SK-N-SH (cell line): ENCODE measurements around the gene TLN1. TPM values are rescaled to one million over a fixed set of nuclear protein-coding genes. Genes with fewer than 3 reads are reported as not detected.

Experiments
- CTCF ChIA-PET: fragments of 300-600, 350-600 bp; formaldehyde crosslinking; extraction: SDS; loops from one replicate; lab custom pipeline; 2021; lab: Yijun Ruan, JAX
- POLR2A ChIA-PET: fragments of 350-600 bp; sonication (Branson Sonifier 250); formaldehyde crosslinking; extraction: SDS; loops from one replicate; lab custom pipeline; 2020; ENCODE audit warnings: antibody characterized with exemption, inconsistent platforms; lab: Yijun Ruan, JAX
- DNase-seq: peaks from one replicate; pipeline ENCODE4 v3.0.0; 2012
- H2AFZ ChIP-seq: fragments of 200-600 bp; sonication (generic); 2 replicates; pipeline ENCODE4 v1.8.1; 2016; ENCODE audit warnings: antibody characterized with exemption, mild to moderate bottlenecking, low read depth
- H3F3A ChIP-seq: fragments of 200-600 bp; sonication (generic); replicated peaks from 2 replicates; pipeline ENCODE3; 2016; ENCODE audit warnings: antibody characterized with exemption, mild to moderate bottlenecking; ENCODE audit not compliant: insufficient read depth
- H3K27ac ChIP-seq, 2 experiments: fragments of 200-500 bp in 1 of 2; fragments of 200-600 bp in 1 of 2; sonication (Bioruptor generic) in 1 of 2; sonication (generic), shearing (Covaris generic) in 1 of 2; 2 replicates each; pipeline versions ENCODE4 v1.5.1 to v1.6.1; 2014 to 2016; ENCODE audit warnings: low read depth in 2 of 2, inconsistent platforms in 1 of 2, low read length in 1 of 2, mild to moderate bottlenecking in 1 of 2, mixed read lengths in 1 of 2
- H3K27me3 ChIP-seq: fragments of 200-600 bp; sonication (generic), shearing (Covaris generic); 2 replicates; pipeline ENCODE4 v1.6.1; 2016; ENCODE audit warnings: mixed run types; ENCODE audit not compliant: insufficient read depth
- H3K36me3 ChIP-seq, 2 experiments: fragments of 200-500 bp in 1 of 2; fragments of 200-600 bp in 1 of 2; sonication (Bioruptor generic) in 1 of 2; sonication (generic) in 1 of 2; replicated peaks in 1 of 2; 2 replicates each; pipeline versions ENCODE3 to v1.5.1; 2014 to 2016; ENCODE audit warnings: low read length in 1 of 2, mild to moderate bottlenecking in 1 of 2; ENCODE audit not compliant: insufficient read depth in 2 of 2, control insufficient read depth in 1 of 2
- H3K4me1 ChIP-seq, 2 experiments: fragments of 200-500 bp in 1 of 2; fragments of 200-600 bp in 1 of 2; sonication (Bioruptor generic) in 1 of 2; sonication (generic), shearing (Covaris generic) in 1 of 2; 2 replicates each; pipeline versions ENCODE4 v1.5.1 to v1.6.1; 2014 to 2016; ENCODE audit warnings: low read depth in 1 of 2, low read length in 1 of 2, mixed run types in 1 of 2; ENCODE audit not compliant: insufficient read depth in 2 of 2, control insufficient read depth in 1 of 2
- H3K4me2 ChIP-seq: fragments of 200-600 bp; sonication (generic), shearing (Covaris generic); 2 replicates; pipeline ENCODE4 v1.6.1; 2017; ENCODE audit warnings: mixed run types
- H3K4me3 ChIP-seq, 2 experiments: fragments of 200-500 bp in 1 of 2; fragments of 200-600 bp in 1 of 2; sonication (Bioruptor generic) in 1 of 2; sonication (generic), shearing (Covaris generic) in 1 of 2; 2 replicates each; pipeline versions ENCODE4 v1.5.1 to v1.8.1; 2014 to 2016; ENCODE audit warnings: low read depth in 2 of 2, inconsistent platforms in 1 of 2, low read length in 1 of 2, mild to moderate bottlenecking in 1 of 2, mixed read lengths in 1 of 2, moderate library complexity in 1 of 2
- H3K79me2 ChIP-seq: fragments of 200-600 bp; sonication (generic); 2 replicates; pipeline ENCODE4 v1.8.1; 2017; ENCODE audit warnings: mild to moderate bottlenecking; ENCODE audit not compliant: insufficient read depth
- H3K9ac ChIP-seq: fragments of 200-600 bp; sonication (generic); 2 replicates; pipeline ENCODE4 v1.6.1; 2017; ENCODE audit warnings: mixed run types
- H3K9me2 ChIP-seq: fragments of 200-600 bp; sonication (generic); 2 replicates; pipeline ENCODE4 v1.6.1; 2017; ENCODE audit warnings: mixed run types
- H3K9me3 ChIP-seq: fragments of 200-600 bp; sonication (generic); 2 replicates; pipeline ENCODE4 v1.6.1; 2017; ENCODE audit warnings: mixed run types, mild to moderate bottlenecking, moderate library complexity
- H4K20me1 ChIP-seq: fragments of 200-600 bp; sonication (generic); 2 replicates; pipeline ENCODE4 v1.6.1; 2017; ENCODE audit warnings: mild to moderate bottlenecking, mixed run types; ENCODE audit not compliant: insufficient read depth
- CHD2 ChIP-seq: fragments of 150-350 bp; IDR thresholded peaks from 2 replicates; pipeline ENCODE4 v1.6.1; 2018; ENCODE audit warnings: low read length; ENCODE audit not compliant: partially characterized antibody
- ELF1 ChIP-seq: IDR thresholded peaks from 2 replicates; pipeline ENCODE4 v1.4.0; 2012
- FOXJ3 ChIP-seq: sonication (generic); formaldehyde crosslinking; IDR thresholded peaks from 2 replicates; pipeline ENCODE4 v1.5.1; 2020; ENCODE audit warnings: mild to moderate bottlenecking, missing genetic modification reagents
- GABPA ChIP-seq: IDR thresholded peaks from 2 replicates; pipeline ENCODE4 v1.4.0; 2012; ENCODE audit warnings: low read depth, mild to moderate bottlenecking
- GATA2 ChIP-seq: sonication (generic); formaldehyde crosslinking; IDR thresholded peaks from 2 replicates; pipeline ENCODE4 v1.5.0; 2020; ENCODE audit warnings: mild to moderate bottlenecking, missing genetic modification reagents
- IRF3 ChIP-seq: fragments of 150-350 bp; IDR thresholded peaks from 2 replicates; pipeline ENCODE4 v1.6.1; 2016; ENCODE audit warnings: mild to moderate bottlenecking, low read depth, low read length
- MEF2A ChIP-seq: IDR thresholded peaks from 2 replicates; pipeline ENCODE4 v1.4.0; 2012; ENCODE audit warnings: low read depth, borderline replicate concordance
- MXI1 ChIP-seq: IDR thresholded peaks from 2 replicates; pipeline ENCODE4 v1.6.1; 2012; ENCODE audit warnings: mild to moderate bottlenecking, low read depth, low read length, improper control_type of control experiment
- NFIC ChIP-seq: IDR thresholded peaks from 2 replicates; pipeline ENCODE4 v1.4.0; 2012; ENCODE audit warnings: borderline replicate concordance
- POLR2AphosphoS5 ChIP-seq: IDR thresholded peaks from 2 replicates; pipeline ENCODE4 v1.6.1; 2012; ENCODE audit warnings: low read depth, low read length
- RFX5 ChIP-seq: IDR thresholded peaks from 2 replicates; pipeline ENCODE4 v1.6.1; 2012; ENCODE audit warnings: mild to moderate bottlenecking, improper control_type of control experiment, low read length
- SIN3A ChIP-seq: IDR thresholded peaks from 2 replicates; pipeline ENCODE4 v1.6.1; 2012; ENCODE audit warnings: low read depth, mild to moderate bottlenecking, low read length, moderate library complexity, borderline replicate concordance
- SMC3 ChIP-seq: IDR thresholded peaks from 2 replicates; pipeline ENCODE4 v1.6.1; 2012; ENCODE audit warnings: low read depth, low read length, improper control_type of control experiment
- TCF12 ChIP-seq: IDR thresholded peaks from 2 replicates; pipeline ENCODE4 v1.4.0; 2012
- TEAD4 ChIP-seq: IDR thresholded peaks from 2 replicates; pipeline ENCODE4 v1.4.0; 2012; ENCODE audit warnings: mild to moderate bottlenecking, borderline replicate concordance; ENCODE audit not compliant: insufficient read depth
- USF1 ChIP-seq: IDR thresholded peaks from 2 replicates; pipeline ENCODE4 v1.4.0; 2012; ENCODE audit warnings: low read depth, borderline replicate concordance
- YY1 ChIP-seq: IDR thresholded peaks from 2 replicates; pipeline ENCODE4 v1.4.0; 2012; ENCODE audit warnings: low read depth, mild to moderate bottlenecking
- WGBS: methylation state at CpG from one replicate; pipeline ENCODE4 v1.1.6; 2017; ENCODE audit warnings: low lambda C conversion rate; 5-methylcytosine and 5-hydroxymethylcytosine counted together
- polyA plus RNA-seq, 3 experiments: library from polyadenylated mRNA; depleted of rRNA; stranded (reverse); fragments of >200 nt; gene quantifications; 2 replicates each; pipeline ENCODE4 v1.2.3, GENCODE V29; 2012
- TF ChIP-seq, protein P1 (sequence below): IDR thresholded peaks from 2 replicates; pipeline ENCODE4 v1.4.0; 2012; ENCODE audit warnings: low read depth, borderline replicate concordance
- TF ChIP-seq, protein P2 (sequence below): fragments of 200-600 bp; sonication (generic); IDR thresholded peaks from 2 replicates; pipeline ENCODE4 v1.6.1; 2017; ENCODE audit warnings: antibody characterized with exemption, mild to moderate bottlenecking, moderate library complexity
- TF ChIP-seq, protein P3 (sequence below): IDR thresholded peaks from 2 replicates; pipeline ENCODE4 v1.6.1; 2012; ENCODE audit warnings: mild to moderate bottlenecking, low read depth, low read length, moderate library complexity

The TLN1 gene
- polyA plus RNA-seq, 1 of the 3 experiments (the other 2 are of a cell fraction) = 115 TPM

DNA sequence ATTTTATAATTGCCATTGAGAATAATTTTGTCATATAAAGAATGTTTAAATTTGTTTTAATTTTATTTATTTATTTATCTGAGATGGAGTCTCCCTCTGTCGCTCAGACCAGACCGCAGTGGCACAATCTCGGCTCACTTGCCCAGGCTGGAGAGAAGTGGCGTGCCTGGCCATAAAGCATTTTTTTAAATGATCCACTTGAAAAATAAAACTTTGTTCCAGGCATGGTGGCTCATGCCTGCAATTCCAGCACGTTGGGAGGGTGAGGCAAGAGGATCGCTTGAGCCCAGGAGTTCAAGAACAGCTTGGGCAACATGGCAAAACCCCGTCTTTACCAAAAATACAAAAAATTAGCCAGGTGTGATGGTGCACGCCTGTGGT lies 79.2 kb downstream of the TLN1 start:
- Histone ChIP-seq H4K20me1 (no peaks in the 10 kb centered on the region), H3K36me3 (no peaks in the 10 kb centered on the region)
- TF ChIP-seq, protein P1, sequence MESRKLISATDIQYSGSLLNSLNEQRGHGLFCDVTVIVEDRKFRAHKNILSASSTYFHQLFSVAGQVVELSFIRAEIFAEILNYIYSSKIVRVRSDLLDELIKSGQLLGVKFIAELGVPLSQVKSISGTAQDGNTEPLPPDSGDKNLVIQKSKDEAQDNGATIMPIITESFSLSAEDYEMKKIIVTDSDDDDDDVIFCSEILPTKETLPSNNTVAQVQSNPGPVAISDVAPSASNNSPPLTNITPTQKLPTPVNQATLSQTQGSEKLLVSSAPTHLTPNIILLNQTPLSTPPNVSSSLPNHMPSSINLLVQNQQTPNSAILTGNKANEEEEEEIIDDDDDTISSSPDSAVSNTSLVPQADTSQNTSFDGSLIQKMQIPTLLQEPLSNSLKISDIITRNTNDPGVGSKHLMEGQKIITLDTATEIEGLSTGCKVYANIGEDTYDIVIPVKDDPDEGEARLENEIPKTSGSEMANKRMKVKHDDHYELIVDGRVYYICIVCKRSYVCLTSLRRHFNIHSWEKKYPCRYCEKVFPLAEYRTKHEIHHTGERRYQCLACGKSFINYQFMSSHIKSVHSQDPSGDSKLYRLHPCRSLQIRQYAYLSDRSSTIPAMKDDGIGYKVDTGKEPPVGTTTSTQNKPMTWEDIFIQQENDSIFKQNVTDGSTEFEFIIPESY = no peak
- TF ChIP-seq YY1 (no peak), USF1 (no peak), MXI1 (no peak), SMC3 (no peak), CHD2 (no peak), IRF3 (no peak), MEF2A (no peak), TEAD4 (no peak), RFX5 (no peak), NFIC (no peak), SIN3A (no peak), ELF1 (no peak), GABPA (no peak), TCF12 (no peak), GATA2 (CRISPR knock-in tag) (no peak), FOXJ3 (CRISPR knock-in tag) (no peak), POLR2AphosphoS5 (no peak)
- TF ChIP-seq, protein P2, sequence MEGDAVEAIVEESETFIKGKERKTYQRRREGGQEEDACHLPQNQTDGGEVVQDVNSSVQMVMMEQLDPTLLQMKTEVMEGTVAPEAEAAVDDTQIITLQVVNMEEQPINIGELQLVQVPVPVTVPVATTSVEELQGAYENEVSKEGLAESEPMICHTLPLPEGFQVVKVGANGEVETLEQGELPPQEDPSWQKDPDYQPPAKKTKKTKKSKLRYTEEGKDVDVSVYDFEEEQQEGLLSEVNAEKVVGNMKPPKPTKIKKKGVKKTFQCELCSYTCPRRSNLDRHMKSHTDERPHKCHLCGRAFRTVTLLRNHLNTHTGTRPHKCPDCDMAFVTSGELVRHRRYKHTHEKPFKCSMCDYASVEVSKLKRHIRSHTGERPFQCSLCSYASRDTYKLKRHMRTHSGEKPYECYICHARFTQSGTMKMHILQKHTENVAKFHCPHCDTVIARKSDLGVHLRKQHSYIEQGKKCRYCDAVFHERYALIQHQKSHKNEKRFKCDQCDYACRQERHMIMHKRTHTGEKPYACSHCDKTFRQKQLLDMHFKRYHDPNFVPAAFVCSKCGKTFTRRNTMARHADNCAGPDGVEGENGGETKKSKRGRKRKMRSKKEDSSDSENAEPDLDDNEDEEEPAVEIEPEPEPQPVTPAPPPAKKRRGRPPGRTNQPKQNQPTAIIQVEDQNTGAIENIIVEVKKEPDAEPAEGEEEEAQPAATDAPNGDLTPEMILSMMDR = no peak
- TF ChIP-seq, protein P3, sequence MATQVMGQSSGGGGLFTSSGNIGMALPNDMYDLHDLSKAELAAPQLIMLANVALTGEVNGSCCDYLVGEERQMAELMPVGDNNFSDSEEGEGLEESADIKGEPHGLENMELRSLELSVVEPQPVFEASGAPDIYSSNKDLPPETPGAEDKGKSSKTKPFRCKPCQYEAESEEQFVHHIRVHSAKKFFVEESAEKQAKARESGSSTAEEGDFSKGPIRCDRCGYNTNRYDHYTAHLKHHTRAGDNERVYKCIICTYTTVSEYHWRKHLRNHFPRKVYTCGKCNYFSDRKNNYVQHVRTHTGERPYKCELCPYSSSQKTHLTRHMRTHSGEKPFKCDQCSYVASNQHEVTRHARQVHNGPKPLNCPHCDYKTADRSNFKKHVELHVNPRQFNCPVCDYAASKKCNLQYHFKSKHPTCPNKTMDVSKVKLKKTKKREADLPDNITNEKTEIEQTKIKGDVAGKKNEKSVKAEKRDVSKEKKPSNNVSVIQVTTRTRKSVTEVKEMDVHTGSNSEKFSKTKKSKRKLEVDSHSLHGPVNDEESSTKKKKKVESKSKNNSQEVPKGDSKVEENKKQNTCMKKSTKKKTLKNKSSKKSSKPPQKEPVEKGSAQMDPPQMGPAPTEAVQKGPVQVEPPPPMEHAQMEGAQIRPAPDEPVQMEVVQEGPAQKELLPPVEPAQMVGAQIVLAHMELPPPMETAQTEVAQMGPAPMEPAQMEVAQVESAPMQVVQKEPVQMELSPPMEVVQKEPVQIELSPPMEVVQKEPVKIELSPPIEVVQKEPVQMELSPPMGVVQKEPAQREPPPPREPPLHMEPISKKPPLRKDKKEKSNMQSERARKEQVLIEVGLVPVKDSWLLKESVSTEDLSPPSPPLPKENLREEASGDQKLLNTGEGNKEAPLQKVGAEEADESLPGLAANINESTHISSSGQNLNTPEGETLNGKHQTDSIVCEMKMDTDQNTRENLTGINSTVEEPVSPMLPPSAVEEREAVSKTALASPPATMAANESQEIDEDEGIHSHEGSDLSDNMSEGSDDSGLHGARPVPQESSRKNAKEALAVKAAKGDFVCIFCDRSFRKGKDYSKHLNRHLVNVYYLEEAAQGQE = no peak
- TF ChIP-seq, all 33 proteins: peak for 0
- H3K27ac ChIP-seq = no peak overlapping the region
- 78% methylated on average over 8 of the region's 8 CpGs for WGBS
- peaks cover 9% of the 10 kb centered on the region for H3F3A ChIP-seq
- H3K79me2 ChIP-seq = no peaks in the 10 kb centered on the region
- ChIA-PET CTCF (no interaction called here), POLR2A (no interaction called here)
- no peak overlapping the region for H3K4me2 ChIP-seq
- no peak overlapping the region for H3K9ac ChIP-seq
- no peaks in the 10 kb centered on the region for H3K27me3 ChIP-seq
- H3K9me2 ChIP-seq = no peaks in the 10 kb centered on the region
- DNase-seq = no peak
- peaks cover 0 to 6% of the 10 kb centered on the region in 2 experiments; a peak in 2 of 4 replicates for H3K4me1 ChIP-seq
- no peak overlapping the region for H3K4me3 ChIP-seq
- no peak overlapping the region for H2AFZ ChIP-seq
- H3K9me3 ChIP-seq = no peaks in the 10 kb centered on the region
